Right cardiac atrium (tissue), 5 donors: ENCODE results near the gene KRABD2.
A peak's percentile ranks its signal among the peaks of the same experiment; 100 is the strongest.

Experiments used
- ATAC-seq, 2 donors: fragments of 200-7000 bp; cut with Tn5 transposase; one replicate each; pipeline versions ENCODE4 v1.8.0 to v1.9.1; 2020; ENCODE audit warnings: moderate library complexity in 2 of 2, mild to moderate bottlenecking in 1 of 2
- DNase-seq, 3 donors: peaks; one replicate each; pipeline ENCODE4 v3.0.0-alpha.2; 2020
- H3K27ac ChIP-seq: one replicate; pipeline ENCODE4 v1.5.1; 2013; ENCODE audit warnings: mild to moderate bottlenecking, low read length, control low read depth, moderate library complexity
- H3K27me3 ChIP-seq: one replicate; pipeline ENCODE4 v1.6.1; 2013; ENCODE audit not compliant: control insufficient read depth, insufficient read depth
- H3K4me1 ChIP-seq: one replicate; pipeline ENCODE4 v1.6.1; 2013; ENCODE audit warnings: low read length; ENCODE audit not compliant: control insufficient read depth, insufficient read depth
- H3K4me3 ChIP-seq: one replicate; pipeline ENCODE4 v1.5.1; 2013; ENCODE audit warnings: low read length, control low read depth
- H3K9me3 ChIP-seq: one replicate; pipeline ENCODE4 v1.6.1; 2013; ENCODE audit warnings: low read length; ENCODE audit not compliant: control insufficient read depth
- WGBS: extraction: QIAGEN DNeasy Blood & Tissue Kit; methylation state at CpG from one replicate; pipeline ENCODE4 v1.1.7; 2013; 5-methylcytosine and 5-hydroxymethylcytosine counted together
- intact Hi-C, 4 donors: fragments of 100-400 bp; cut with DNase I; formaldehyde crosslinking; loops; one replicate each; pipeline versions ENCODE4 v1.11.0 to v1.14.0; 2022 to 2023
- donor health status: healthy with polysubstance abuse.
- donor health status: DM: no; HTN: yes; CAD: no.
- donor health status: DM: no; HTN: no; CAD: no.
- donor health status: DM: no; HTN: yes; CAD: no; lungs with severe emphysema.
- donor health status: DM: yes; HTN: yes; CAD: no.

The KRABD2 gene

GRCh38 chr17:8376271-8377067, at the start of gene KRABD2:
Gene KRABD2 (minus strand): TSS chr17:8376704.
- no peaks in the 10 kb centered on the region for H3K27me3 ChIP-seq
- H3K9me3 ChIP-seq: no peaks in the 10 kb centered on the region
- peaks cover 4% of the 10 kb centered on the region for H3K4me1 ChIP-seq
- peak within 1 kb of the TSS; percentile 98 for H3K27ac ChIP-seq
- H3K4me3 ChIP-seq: peak within 1 kb of the TSS; percentile 52
- DNase-seq: peak; percentile 92 to 97 (median 95)
- 1% methylated on average over 41 of the region's 41 CpGs for WGBS
- intact Hi-C loops: no loop called here
- peak; percentile 97 to 98 for ATAC-seq

GRCh38 chr17:8421571-8421970, 45.1 kb upstream of the KRABD2 start:
- Histone ChIP-seq H3K9me3 (no peaks in the 10 kb centered on the region), H3K27ac (no peak overlapping the region), H3K4me3 (no peak overlapping the region), H3K27me3 (no peaks in the 10 kb centered on the region), H3K4me1 (peaks cover 5% of the 10 kb centered on the region)
- ATAC-seq: no peak
- WGBS: 49% methylated on average over 3 of the region's 3 CpGs
- intact Hi-C loops: no loop called here
- DNase-seq: peak in 1 of 3 donors; percentile 22

- DNase-seq: peak; percentile 67 to 79 (median 68)
Measured at GRCh38 chr17:8420041-8420934, 43.8 kb upstream of the KRABD2 start.

GRCh38 chr17:8419305-8419704, 42.8 kb upstream of the KRABD2 start:
- no peak for ATAC-seq
- no peaks in the 10 kb centered on the region for H3K27me3 ChIP-seq
- H3K4me3 ChIP-seq: no peak overlapping the region
- no peak for DNase-seq
- H3K4me1 ChIP-seq: peaks cover 5% of the 10 kb centered on the region
- no peaks in the 10 kb centered on the region for H3K9me3 ChIP-seq
- WGBS: 52% methylated on average over 1 of the region's 1 CpG
- H3K27ac ChIP-seq: no peak overlapping the region
- intact Hi-C loops: loop anchor here in 2 of 4 donors (10.0 kb wide), 2 partner anchors 335 to 365 kb away; partner anchors contain the start of gene SPDYE4 (in 1 of the 2)

More at GRCh38 chr17:8420041-8420934, 43.8 kb upstream of the KRABD2 start:
- H3K27ac ChIP-seq: peak overlapping the region; percentile 84
- H3K4me3 ChIP-seq: no peak overlapping the region
- H3K9me3 ChIP-seq: no peaks in the 10 kb centered on the region
- H3K27me3 ChIP-seq: no peaks in the 10 kb centered on the region
- intact Hi-C loops: no loop called here
- 29% methylated on average over 5 of the region's 5 CpGs for WGBS
- ATAC-seq: peak; percentile 87 to 90
- H3K4me1 ChIP-seq: peaks cover 5% of the 10 kb centered on the region

- Histone ChIP-seq H3K4me3 (no peak overlapping the region), H3K4me1 (peaks cover 5% of the 10 kb centered on the region), H3K27ac (no peak overlapping the region), H3K9me3 (no peaks in the 10 kb centered on the region), H3K27me3 (no peaks in the 10 kb centered on the region)
- ATAC-seq (no peak), DNase-seq (no peak)
- intact Hi-C loops: loop anchor here in 2 of 4 donors (10.0 kb wide), 2 partner anchors 336 to 366 kb away; partner anchors contain the start of gene SPDYE4 (in 1 of the 2)
- WGBS: 58% methylated on average over 1 of the region's 1 CpG
Measured at GRCh38 chr17:8418471-8418870, 42.0 kb upstream of the KRABD2 start.

- Histone ChIP-seq H3K9me3 (no peaks in the 10 kb centered on the region), H3K4me1 (peaks cover 5% of the 10 kb centered on the region), H3K27ac (no peak overlapping the region), H3K27me3 (no peaks in the 10 kb centered on the region), H3K4me3 (no peak overlapping the region)
- DNase-seq (no peak), ATAC-seq (no peak)
- intact Hi-C loops: loop anchor here in 2 of 4 donors (10.0 kb wide), 2 partner anchors 337 to 367 kb away; partner anchors contain the start of gene SPDYE4 (in 1 of the 2)
- WGBS: 88% methylated on average over 4 of the region's 4 CpGs
Measured at GRCh38 chr17:8417806-8418205, 41.3 kb upstream of the KRABD2 start.

- Histone ChIP-seq H3K4me3 (no peak overlapping the region), H3K27me3 (no peaks in the 10 kb centered on the region), H3K4me1 (no peaks in the 10 kb centered on the region), H3K27ac (no peak overlapping the region), H3K9me3 (no peaks in the 10 kb centered on the region)
- intact Hi-C loops: loop anchor here in 3 of 4 donors (5.0 to 10.0 kb wide), 4 partner anchors 333 to 373 kb away; partner anchors contain the start of gene SPDYE4 (in 1 of the 3)
- ATAC-seq: no peak
- DNase-seq: no peak
Measured at GRCh38 chr17:8413938-8414337, 37.4 kb upstream of the KRABD2 start.

- intact Hi-C loops: loop anchor here in 3 of 4 donors (5.0 to 10.0 kb wide), 4 partner anchors 334 to 374 kb away; partner anchors contain the start of gene SPDYE4 (in 1 of the 3)
- no peaks in the 10 kb centered on the region for H3K27me3 ChIP-seq
- no peaks in the 10 kb centered on the region for H3K4me1 ChIP-seq
- 79% methylated on average over 4 of the region's 4 CpGs for WGBS
- no peak for ATAC-seq
- H3K27ac ChIP-seq: no peak overlapping the region
- H3K9me3 ChIP-seq: no peaks in the 10 kb centered on the region
- DNase-seq: no peak
- H3K4me3 ChIP-seq: no peak overlapping the region
Measured at GRCh38 chr17:8413328-8413727, 36.8 kb upstream of the KRABD2 start.

GRCh38 chr17:8412089-8412488, 35.6 kb upstream of the KRABD2 start:
- Histone ChIP-seq H3K27me3 (no peaks in the 10 kb centered on the region), H3K9me3 (no peaks in the 10 kb centered on the region), H3K4me1 (no peaks in the 10 kb centered on the region), H3K27ac (no peak overlapping the region), H3K4me3 (no peak overlapping the region)
- intact Hi-C loops: loop anchor here in 3 of 4 donors (5.0 to 10.0 kb wide), 4 partner anchors 335 to 375 kb away; partner anchors contain the start of gene SPDYE4 (in 1 of the 3)
- WGBS: 71% methylated on average over 5 of the region's 5 CpGs
- peak; percentile 13 to 34 for ATAC-seq
- DNase-seq: no peak

- H3K27ac ChIP-seq: no peak overlapping the region
- no peak for ATAC-seq
Measured at GRCh38 chr17:8410883-8411238, 34.4 kb upstream of the KRABD2 start.

More at GRCh38 chr17:8410883-8411238, 34.4 kb upstream of the KRABD2 start:
- DNase-seq: no peak
- WGBS: 78% methylated on average over 1 of the region's 1 CpG
- intact Hi-C loops: loop anchor here in 3 of 4 donors (2.0 to 10.0 kb wide), 5 partner anchors 336 to 376 kb away; partner anchors contain the start of gene SPDYE4 (in 1 of the 3)
- Histone ChIP-seq H3K9me3 (no peaks in the 10 kb centered on the region), H3K27me3 (no peaks in the 10 kb centered on the region), H3K4me1 (no peaks in the 10 kb centered on the region), H3K4me3 (no peak overlapping the region)
